LNCaP clone FGC (cell line): ENCODE results near the gene GMEB2.

Experiments
- DNase-seq: peaks from one replicate; pipeline ENCODE4 v3.0.0-alpha.2; 2011; ENCODE audit warnings: low read depth
- H3K4me3 ChIP-seq: 2 replicates; pipeline ENCODE4 v1.5.1; 2011; ENCODE audit warnings: mild to moderate bottlenecking, low read depth, low read length, control low read depth
- TF ChIP-seq, protein P1 (sequence below): IDR thresholded peaks from 2 replicates; pipeline ENCODE4 v1.5.1; 2012; ENCODE audit warnings: mild to moderate bottlenecking; ENCODE audit not compliant: control insufficient read depth, insufficient read depth; ENCODE audit errors: extremely low read depth

Gene GMEB2

DNA sequence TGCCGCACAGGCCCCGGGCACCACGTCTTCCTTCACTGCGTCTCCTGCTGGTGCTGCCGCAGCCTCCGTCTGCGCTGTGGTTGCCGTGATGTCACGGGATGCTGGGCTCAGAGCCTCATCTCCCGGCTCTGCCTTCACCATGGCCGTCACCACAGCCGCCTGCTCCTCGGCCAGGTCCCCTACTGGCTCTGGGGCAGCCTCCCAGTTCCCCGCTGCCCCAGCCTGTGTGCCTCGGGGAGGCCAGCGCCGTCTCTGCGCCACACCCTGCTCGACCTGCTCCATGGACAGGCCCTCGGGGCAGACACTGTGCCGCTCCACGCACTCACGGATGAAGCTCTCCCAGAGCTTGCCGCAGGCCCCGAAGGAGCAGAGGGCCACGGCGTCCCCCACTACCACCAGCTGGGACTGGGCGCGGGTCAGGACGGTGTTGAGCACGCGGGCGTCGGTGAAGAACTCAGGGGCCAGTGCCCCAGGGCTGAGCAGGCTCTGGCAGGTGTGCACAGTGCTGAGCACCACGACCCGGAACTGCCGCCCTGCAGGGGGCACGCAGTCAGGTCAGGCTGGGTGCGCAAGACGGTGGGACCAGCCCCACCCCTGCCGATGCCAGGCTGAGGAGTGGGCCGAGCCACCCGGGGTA lies 61.1 kb downstream of the GMEB2 start:
- no peak for DNase-seq
- H3K4me3 ChIP-seq, result no peak overlapping the region
- TF ChIP-seq, protein P1, sequence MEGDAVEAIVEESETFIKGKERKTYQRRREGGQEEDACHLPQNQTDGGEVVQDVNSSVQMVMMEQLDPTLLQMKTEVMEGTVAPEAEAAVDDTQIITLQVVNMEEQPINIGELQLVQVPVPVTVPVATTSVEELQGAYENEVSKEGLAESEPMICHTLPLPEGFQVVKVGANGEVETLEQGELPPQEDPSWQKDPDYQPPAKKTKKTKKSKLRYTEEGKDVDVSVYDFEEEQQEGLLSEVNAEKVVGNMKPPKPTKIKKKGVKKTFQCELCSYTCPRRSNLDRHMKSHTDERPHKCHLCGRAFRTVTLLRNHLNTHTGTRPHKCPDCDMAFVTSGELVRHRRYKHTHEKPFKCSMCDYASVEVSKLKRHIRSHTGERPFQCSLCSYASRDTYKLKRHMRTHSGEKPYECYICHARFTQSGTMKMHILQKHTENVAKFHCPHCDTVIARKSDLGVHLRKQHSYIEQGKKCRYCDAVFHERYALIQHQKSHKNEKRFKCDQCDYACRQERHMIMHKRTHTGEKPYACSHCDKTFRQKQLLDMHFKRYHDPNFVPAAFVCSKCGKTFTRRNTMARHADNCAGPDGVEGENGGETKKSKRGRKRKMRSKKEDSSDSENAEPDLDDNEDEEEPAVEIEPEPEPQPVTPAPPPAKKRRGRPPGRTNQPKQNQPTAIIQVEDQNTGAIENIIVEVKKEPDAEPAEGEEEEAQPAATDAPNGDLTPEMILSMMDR, result no peak

DNA sequence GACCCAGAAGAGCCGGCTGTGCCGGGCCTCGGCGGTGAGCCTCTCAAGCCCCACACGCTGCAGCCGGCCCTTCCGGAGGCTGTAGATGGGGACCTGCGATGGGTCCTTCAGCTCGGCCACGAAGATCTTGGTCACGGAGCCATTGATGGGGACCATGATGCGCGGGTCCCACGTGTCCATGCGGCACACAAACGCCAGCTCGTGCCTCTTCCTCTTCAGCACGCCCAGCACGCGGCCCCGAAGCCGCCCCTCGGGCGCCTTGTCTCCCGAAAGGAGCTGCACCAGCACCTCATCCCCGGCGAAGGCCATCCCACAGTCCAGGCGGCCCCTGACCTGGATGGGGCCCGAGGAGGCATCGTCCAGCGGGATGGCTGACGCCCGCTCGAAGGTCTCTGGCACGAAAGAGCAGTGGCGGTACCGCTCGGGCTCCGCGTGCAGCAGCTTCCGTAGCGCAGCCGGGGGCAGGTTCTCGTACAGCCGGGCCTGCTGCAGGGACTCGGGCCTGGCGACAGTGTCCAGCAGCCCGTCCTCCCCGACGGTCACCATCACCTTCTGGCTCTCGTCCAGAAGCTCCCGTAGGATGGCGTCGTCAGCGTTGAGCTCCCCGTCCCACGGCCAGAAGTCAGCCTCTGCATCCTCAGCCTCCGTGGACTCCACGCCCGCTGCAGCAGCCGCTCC lies 61.7 kb downstream of the GMEB2 start:
- TF ChIP-seq, protein P1, result no peak
- no peak overlapping the region for H3K4me3 ChIP-seq
- no peak for DNase-seq

DNA sequence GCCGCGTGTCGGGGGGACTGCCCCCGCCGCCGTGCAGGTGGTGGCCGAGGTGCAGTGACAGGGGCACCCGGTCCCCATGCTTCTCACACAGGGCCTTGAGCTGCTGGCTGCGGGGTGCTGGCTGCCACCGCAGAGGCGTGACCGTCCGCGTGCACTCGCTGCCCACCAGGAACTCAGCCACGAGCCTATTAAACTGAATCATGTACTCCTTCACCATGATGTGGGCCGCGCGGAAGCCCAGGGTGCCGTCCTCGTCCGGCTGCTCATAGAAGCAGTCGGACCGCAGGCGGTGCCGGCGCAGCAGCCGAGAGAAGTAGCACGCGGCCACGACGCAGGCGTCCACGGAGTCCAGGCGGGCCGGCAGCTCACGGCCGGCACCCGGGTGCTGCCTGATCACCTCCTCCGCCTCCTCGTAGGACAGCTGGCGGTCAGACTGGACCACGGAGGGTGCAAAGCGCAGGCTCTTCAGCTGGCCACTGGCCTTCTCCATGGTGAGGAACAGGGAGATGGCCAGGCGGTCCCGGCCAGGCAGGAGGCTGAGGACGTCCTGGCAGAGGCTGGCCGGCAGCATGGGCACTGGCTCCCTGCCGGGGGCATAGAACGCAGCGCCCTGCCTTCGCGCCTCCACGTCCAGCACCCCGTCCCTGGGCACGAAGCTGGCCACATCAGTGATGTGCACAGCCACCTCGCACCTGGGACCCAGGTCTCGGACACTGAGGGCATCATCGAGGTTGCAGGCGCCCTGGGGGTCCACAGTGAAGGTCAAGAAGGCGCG lies 62.7 kb downstream of the GMEB2 start:
- TF ChIP-seq, protein P1, result no peak
- no peak for DNase-seq

DNA sequence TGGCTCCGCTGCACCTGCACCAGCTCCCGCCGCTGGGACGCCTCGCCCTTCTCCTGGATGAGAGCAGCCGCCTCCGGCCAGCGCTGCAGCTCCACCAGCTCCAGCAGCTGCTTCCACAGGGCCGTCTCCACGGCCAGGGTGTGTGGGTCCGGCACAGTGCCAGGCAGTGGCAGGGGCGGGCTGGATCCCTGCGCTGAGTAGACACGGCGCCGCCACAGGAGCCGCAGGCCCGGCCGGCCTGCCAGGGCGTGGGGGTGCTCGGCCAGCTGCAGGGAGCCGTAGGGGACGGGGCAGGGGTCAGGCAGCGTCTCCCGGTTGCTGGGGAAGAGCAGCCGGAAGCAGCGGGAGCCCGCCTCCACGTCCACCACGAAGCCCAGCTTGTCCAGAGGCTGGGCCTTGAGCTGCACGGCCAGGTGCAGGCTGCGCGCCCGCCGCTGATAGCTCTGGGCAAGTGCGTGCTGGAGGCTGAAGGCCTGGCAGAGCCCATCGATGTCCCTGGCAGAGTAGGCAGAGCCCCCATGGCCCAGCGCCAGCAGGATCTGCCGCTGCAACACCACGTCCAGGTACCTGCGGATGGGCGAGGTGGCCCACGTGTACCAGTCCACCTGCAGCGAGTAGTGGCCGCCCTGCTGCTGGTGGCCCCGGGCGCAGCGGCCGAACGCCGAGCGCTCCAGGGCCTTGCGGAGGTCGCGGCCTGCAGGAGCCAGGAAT lies 63.5 kb downstream of the GMEB2 start:
- no peak overlapping the region for H3K4me3 ChIP-seq
- DNase-seq, result no peak
- TF ChIP-seq, protein P1, result no peak

More for the DNA sequence above, 62.7 kb downstream of the GMEB2 start:
- no peak overlapping the region for H3K4me3 ChIP-seq

DNA sequence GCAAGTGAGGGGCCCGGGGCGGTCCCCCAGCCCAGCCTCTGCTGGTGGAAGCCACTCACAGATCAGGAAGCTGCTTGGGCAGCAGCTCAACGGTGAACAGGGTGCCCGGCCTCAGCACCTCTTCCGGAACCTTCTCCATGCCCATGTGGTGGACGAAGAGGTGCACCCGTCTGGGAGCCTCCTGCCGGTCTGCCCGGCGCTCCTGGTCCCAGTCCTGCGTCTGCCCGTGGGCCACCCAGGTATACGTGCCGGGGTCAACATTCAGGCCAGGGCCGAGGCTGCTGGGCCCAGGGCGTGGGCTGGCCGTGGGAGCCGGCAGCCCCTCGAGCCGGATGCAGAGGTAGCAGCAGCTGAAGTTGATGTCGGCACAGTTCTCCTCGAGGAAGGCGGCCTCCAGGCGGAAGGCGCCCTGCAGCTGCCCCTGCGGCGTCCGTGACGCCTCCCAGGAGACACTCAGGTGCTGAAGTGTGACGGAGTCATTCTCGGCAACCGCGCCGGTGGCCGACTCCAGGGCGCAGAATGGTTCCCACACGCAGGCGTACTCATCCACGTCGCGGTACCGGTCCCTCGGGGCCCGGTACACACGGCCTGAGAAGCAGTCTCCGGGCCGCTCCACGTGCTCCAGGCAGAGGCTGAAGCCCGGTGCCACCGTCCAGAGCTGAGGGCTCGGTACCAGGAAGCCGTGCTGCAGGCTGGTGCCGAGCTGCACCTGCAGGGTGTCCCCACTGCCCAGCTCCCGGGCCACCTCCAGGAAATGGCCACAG lies 64.3 kb downstream of the GMEB2 start:
- TF ChIP-seq, protein P1, result no peak
- H3K4me3 ChIP-seq, result no peak overlapping the region
- no peak for DNase-seq
